BLaER1 treated with 17β-estradiol and CSF1 and Interleukin-3, amounts not matched to agents 10 nM and 100 nM (cell line): Measurements from ENCODE around the gene SH3GL3.

Source experiments
- H3K27ac ChIP-seq, 11 experiments: shearing (Covaris generic); formaldehyde crosslinking; 2 replicates each; pipeline ENCODE4 v1.8.1; 2022
- H3K27me3 ChIP-seq, 11 experiments: shearing (Covaris generic); formaldehyde crosslinking; 2 replicates each; pipeline ENCODE4 v1.8.1; 2022
- H3K36me3 ChIP-seq, 11 experiments: shearing (Covaris generic); formaldehyde crosslinking; 2 replicates each; pipeline ENCODE4 v1.8.1; 2022
- H3K4me1 ChIP-seq, 10 experiments: shearing (Covaris generic); formaldehyde crosslinking; 2 replicates each; pipeline ENCODE4 v1.8.1; 2022
- H3K4me2 ChIP-seq, 11 experiments: shearing (Covaris generic); formaldehyde crosslinking; 2 replicates each; pipeline ENCODE4 v1.8.1; 2022
- H3K4me3 ChIP-seq, 10 experiments: shearing (Covaris generic); formaldehyde crosslinking; 2 replicates each; pipeline ENCODE4 v1.8.1; 2022
- H3K9ac ChIP-seq, 11 experiments: shearing (Covaris generic); formaldehyde crosslinking; 2 replicates each; pipeline ENCODE4 v1.8.1; 2022
- H3K9me3 ChIP-seq, 11 experiments: shearing (Covaris generic); formaldehyde crosslinking; replicated peaks in 1 of 11; 2 replicates each; pipeline ENCODE4 v1.8.1; 2022
- H4K20me1 ChIP-seq, 11 experiments: shearing (Covaris generic); formaldehyde crosslinking; 2 replicates each; pipeline ENCODE4 v1.8.1; 2022
- Cebpa-rat ChIP-seq, 11 experiments: shearing (Covaris generic); IDR thresholded peaks; 2 replicates each; pipeline ENCODE4 v1.8.1; 2022

The SH3GL3 gene

GRCh38 chr15:83430441-83430840 is 16.7 kb upstream of the SH3GL3 start:
- Histone ChIP-seq H3K9me3 (peaks cover 7 to 16% (median 11%) of the 10 kb centered on the region in 11 experiments; a peak in 19 of 22 replicates), H3K36me3 (peaks cover 0 to 4% (median 0%) of the 10 kb centered on the region in 11 experiments; a peak in 1 of 22 replicates), H3K4me1 (peaks cover 11 to 27% (median 17%) of the 10 kb centered on the region in 10 experiments; a peak in 19 of 20 replicates), H4K20me1 (no peaks in the 10 kb centered on the region; a peak in 1 of 22 replicates), H3K4me2 (peak overlapping the region in 3 of 11 experiments; percentile 2 to 23 (median 16); a peak in 2 of 22 replicates), H3K27me3 (no peaks in the 10 kb centered on the region), H3K4me3 (no peak overlapping the region), H3K27ac (no peak overlapping the region), H3K9ac (no peak overlapping the region)
- no peak for TF ChIP-seq Cebpa-rat (IDR thresholded peaks at IDR 0.05)

- no peaks in the 10 kb centered on the region; a peak in 1 of 22 replicates for H4K20me1 ChIP-seq
- H3K36me3 ChIP-seq, result peaks cover 0 to 4% (median 0%) of the 10 kb centered on the region in 11 experiments; a peak in 1 of 22 replicates
- no peak for TF ChIP-seq Cebpa-rat (IDR thresholded peaks at IDR 0.05)
- no peak overlapping the region for H3K4me3 ChIP-seq
- H3K27ac ChIP-seq, result no peak overlapping the region
- no peak overlapping the region; a peak in 1 of 22 replicates for H3K4me2 ChIP-seq
- no peak overlapping the region for H3K9ac ChIP-seq
- peaks cover 7 to 16% (median 11%) of the 10 kb centered on the region in 11 experiments; a peak in 19 of 22 replicates for H3K9me3 ChIP-seq
- no peaks in the 10 kb centered on the region for H3K27me3 ChIP-seq
- peaks cover 21 to 36% (median 24%) of the 10 kb centered on the region in 10 experiments for H3K4me1 ChIP-seq
These were observed 15.6 kb upstream of the SH3GL3 start for GRCh38 chr15:83431521-83431920.

- Histone ChIP-seq H4K20me1 (no peaks in the 10 kb centered on the region; a peak in 1 of 22 replicates), H3K4me2 (peak overlapping the region; percentile 10 to 72 (median 59); a peak in 21 of 22 replicates), H3K9me3 (no peaks in the 10 kb centered on the region), H3K4me1 (peaks cover 17 to 34% (median 23%) of the 10 kb centered on the region in 10 experiments), H3K9ac (no peak overlapping the region), H3K4me3 (no peak overlapping the region), H3K27ac (no peak overlapping the region), H3K36me3 (no peaks in the 10 kb centered on the region), H3K27me3 (no peaks in the 10 kb centered on the region)
- no peak for TF ChIP-seq Cebpa-rat (IDR thresholded peaks at IDR 0.05)
These were observed 11.9 kb upstream of the SH3GL3 start for GRCh38 chr15:83435202-83435601.

GRCh38 chr15:83435782-83436181 is 11.4 kb upstream of the SH3GL3 start:
- Histone ChIP-seq H3K4me2 (peak overlapping the region; percentile 10 to 72 (median 59)), H3K4me1 (peaks cover 17 to 34% (median 23%) of the 10 kb centered on the region in 10 experiments), H3K9me3 (no peaks in the 10 kb centered on the region), H3K27me3 (no peaks in the 10 kb centered on the region), H4K20me1 (no peaks in the 10 kb centered on the region; a peak in 1 of 22 replicates), H3K27ac (no peak overlapping the region), H3K4me3 (no peak overlapping the region), H3K9ac (no peak overlapping the region), H3K36me3 (no peaks in the 10 kb centered on the region)
- peak; percentile 30 to 97 (median 80); a peak in 18 of 22 replicates for TF ChIP-seq Cebpa-rat (IDR thresholded peaks at IDR 0.05)

- H3K27ac ChIP-seq, result no peak overlapping the region
- no peaks in the 10 kb centered on the region; a peak in 1 of 22 replicates for H4K20me1 ChIP-seq
- no peak overlapping the region for H3K4me3 ChIP-seq
- no peaks in the 10 kb centered on the region for H3K9me3 ChIP-seq
- no peaks in the 10 kb centered on the region for H3K27me3 ChIP-seq
- peak overlapping the region in 5 of 11 experiments; percentile 10 to 72 (median 61); a peak in 5 of 22 replicates for H3K4me2 ChIP-seq
- H3K36me3 ChIP-seq, result no peaks in the 10 kb centered on the region
- TF ChIP-seq Cebpa-rat (IDR thresholded peaks at IDR 0.05), result no peak
- H3K4me1 ChIP-seq, result peaks cover 10 to 34% (median 23%) of the 10 kb centered on the region in 10 experiments
- H3K9ac ChIP-seq, result no peak overlapping the region
These were observed 10.5 kb upstream of the SH3GL3 start for GRCh38 chr15:83436513-83437158.

GRCh38 chr15:83443076-83443847 is 3.9 kb upstream of the SH3GL3 start:
- H3K27ac ChIP-seq, result no peak overlapping the region
- no peak overlapping the region for H3K9ac ChIP-seq
- no peak for TF ChIP-seq Cebpa-rat (IDR thresholded peaks at IDR 0.05)
- no peaks in the 10 kb centered on the region for H3K36me3 ChIP-seq
- H4K20me1 ChIP-seq, result no peaks in the 10 kb centered on the region
- no peak overlapping the region for H3K4me2 ChIP-seq
- H3K9me3 ChIP-seq, result peaks cover 12 to 24% (median 21%) of the 10 kb centered on the region in 11 experiments; a peak in 21 of 22 replicates
- H3K4me1 ChIP-seq, result peaks cover 0 to 15% (median 8%) of the 10 kb centered on the region in 10 experiments; a peak in 12 of 20 replicates
- H3K4me3 ChIP-seq, result no peak overlapping the region
- H3K27me3 ChIP-seq, result peaks cover 8 to 16% (median 10%) of the 10 kb centered on the region in 11 experiments; a peak in 21 of 22 replicates

- Histone ChIP-seq H3K4me2 (no peak overlapping the region; a peak in 1 of 22 replicates), H3K4me3 (no peak overlapping the region), H3K27ac (no peak overlapping the region), H3K4me1 (peaks cover 0 to 15% (median 8%) of the 10 kb centered on the region in 10 experiments; a peak in 12 of 20 replicates), H3K27me3 (peaks cover 9 to 19% (median 15%) of the 10 kb centered on the region in 11 experiments; a peak in 21 of 22 replicates), H4K20me1 (no peaks in the 10 kb centered on the region), H3K36me3 (no peaks in the 10 kb centered on the region), H3K9me3 (peaks cover 12 to 24% (median 21%) of the 10 kb centered on the region in 11 experiments; a peak in 21 of 22 replicates), H3K9ac (no peak overlapping the region)
- no peak for TF ChIP-seq Cebpa-rat (IDR thresholded peaks at IDR 0.05)
These were observed 2.2 kb upstream of the SH3GL3 start for GRCh38 chr15:83444936-83445335.

GRCh38 chr15:83445643-83446042 is 1.5 kb upstream of the SH3GL3 start:
- H3K4me3 ChIP-seq, result no peak overlapping the region
- no peaks in the 10 kb centered on the region for H3K36me3 ChIP-seq
- H4K20me1 ChIP-seq, result no peaks in the 10 kb centered on the region
- H3K9ac ChIP-seq, result no peak overlapping the region
- peak overlapping the region in 8 of 11 experiments; percentile 2 to 48 (median 38); a peak in 12 of 22 replicates for H3K4me2 ChIP-seq
- H3K4me1 ChIP-seq, result peaks cover 0 to 15% (median 8%) of the 10 kb centered on the region in 10 experiments; a peak in 12 of 20 replicates
- H3K9me3 ChIP-seq, result peaks cover 12 to 24% (median 21%) of the 10 kb centered on the region in 11 experiments; a peak in 21 of 22 replicates
- no peak overlapping the region for H3K27ac ChIP-seq
- H3K27me3 ChIP-seq, result peaks cover 9 to 19% (median 15%) of the 10 kb centered on the region in 11 experiments; a peak in 21 of 22 replicates
- TF ChIP-seq Cebpa-rat (IDR thresholded peaks at IDR 0.05), result no peak
